A549 (cell line): ENCODE measurements around the gene PSG1. TPM values are rescaled to one million over a fixed set of nuclear protein-coding genes. Genes with fewer than 3 reads are reported as not detected.
"Not testable (repeated sequence)": the region's sequence is repeated elsewhere in the genome, so short reads cannot be mapped to it uniquely, and the experiment has no call there.

Experiments used
- ATAC-seq, 2 experiments: fragments of 200-7000 bp in 1 of 2; fragments of >200 bp in 1 of 2; cut with Nextera tagmentation in 1 of 2; cut with Tn5 transposase in 1 of 2; 3 replicates each; pipeline versions ENCODE4 v1.8.0 to v1.9.1; 2018 to 2020; ENCODE audit warnings: mild to moderate bottlenecking in 1 of 2, moderate library complexity in 1 of 2
- CTCF ChIA-PET: fragments of 300-600 bp; sonication (Branson Sonifier 250); formaldehyde crosslinking; extraction: SDS; loops from one replicate; lab custom pipeline; 2021; ENCODE audit warnings: antibody characterized with exemption, inconsistent platforms; lab: Yijun Ruan, JAX
- POLR2A ChIA-PET: fragments of 350-600 bp; formaldehyde crosslinking; extraction: SDS; loops from one replicate; lab custom pipeline; 2021; ENCODE audit warnings: antibody characterized with exemption, inconsistent platforms; lab: Yijun Ruan, JAX
- DNase-seq, 2 experiments: peaks; one replicate each; pipeline versions ENCODE4 v3.0.0 to v3.0.0-alpha.2; 2011 to 2016; ENCODE audit warnings: low read depth in 1 of 2, low spot score in 1 of 2
- FAIRE-seq: peaks from 2 replicates; lab custom pipeline; 2011; peaks lifted over from hg19 to GRCh38; lab: Jason Lieb, UNC
- H3K27ac ChIP-seq, 2 experiments: fragments of >200 bp; sonication (Bioruptor Twin); formaldehyde crosslinking; 3 replicates each; pipeline ENCODE4 v1.5.1; 2016 to 2017
- H3K4me1 ChIP-seq: fragments of >200 bp; sonication (Bioruptor Twin); formaldehyde crosslinking; 3 replicates; pipeline ENCODE4 v1.6.1; 2016
- H3K4me2 ChIP-seq: fragments of >200 bp; sonication (Bioruptor Twin); formaldehyde crosslinking; 3 replicates; pipeline ENCODE4 v1.6.1; 2016
- H3K4me3 ChIP-seq: fragments of >200 bp; sonication (Bioruptor Twin); formaldehyde crosslinking; 3 replicates; pipeline ENCODE4 v1.5.1; 2016
- H3K9me3 ChIP-seq: fragments of >200 bp; sonication (Bioruptor Twin); formaldehyde crosslinking; 3 replicates; pipeline ENCODE4 v1.6.1; 2016
- BCL3 ChIP-seq: fragments of >200 bp; sonication (Bioruptor Twin); formaldehyde crosslinking; IDR thresholded peaks from 3 replicates; pipeline ENCODE4 v1.6.1; 2016
- CBX8 ChIP-seq: fragments of 200-600 bp; sonication (generic); IDR thresholded peaks from 2 replicates; pipeline ENCODE4 v1.6.1; 2016
- CEBPB ChIP-seq, 2 experiments: fragments of >200 bp in 1 of 2; sonication (Bioruptor Twin) in 1 of 2; formaldehyde crosslinking in 1 of 2; IDR thresholded peaks; 2 replicates each; pipeline ENCODE4 v1.6.1; 2012 to 2016
- CTCF ChIP-seq: fragments of >200 bp; sonication (Bioruptor Twin); formaldehyde crosslinking; IDR thresholded peaks from 3 replicates; pipeline ENCODE4 v1.5.1; 2016
- E2F6 ChIP-seq: IDR thresholded peaks from 2 replicates; pipeline ENCODE4 v1.6.1; 2012; ENCODE audit warnings: low read depth, borderline replicate concordance
- ELK1 ChIP-seq: fragments of 150-350 bp; IDR thresholded peaks from 2 replicates; pipeline ENCODE4 v1.6.1; 2014; ENCODE audit warnings: low read depth, mild to moderate bottlenecking, low read length
- FOXS1 ChIP-seq: fragments of 250-450 bp; sonication (Bioruptor Pico); IDR thresholded peaks from 2 replicates; pipeline ENCODE4 v1.5.0; 2020; ENCODE audit warnings: mild to moderate bottlenecking, moderate library complexity
- HES2 ChIP-seq: fragments of >200 bp; sonication (Bioruptor Twin); formaldehyde crosslinking; IDR thresholded peaks from 2 replicates; pipeline ENCODE4 v1.6.1; 2016
- HOXB5 ChIP-seq: fragments of 250-450 bp; sonication (Bioruptor Pico); IDR thresholded peaks from 2 replicates; pipeline ENCODE4 v1.5.0; 2020; ENCODE audit warnings: mild to moderate bottlenecking, moderate library complexity
- JUN ChIP-seq, 2 experiments: fragments of >200 bp; sonication (Bioruptor Twin); formaldehyde crosslinking; IDR thresholded peaks; 2 replicates in 1 of 2; 3 replicates in 1 of 2; pipeline ENCODE4 v1.6.1; 2016 to 2017
- MAX ChIP-seq: IDR thresholded peaks from 2 replicates; pipeline ENCODE4 v1.6.1; 2012
- MAZ ChIP-seq: fragments of 150-350 bp; IDR thresholded peaks from 2 replicates; pipeline ENCODE4 v1.6.1; 2014; ENCODE audit warnings: antibody characterized with exemption, low read depth, low read length, borderline replicate concordance
- NPAS2 ChIP-seq: fragments of 250-450 bp; sonication (Bioruptor Pico); IDR thresholded peaks from 2 replicates; pipeline ENCODE4 v1.8.0; 2022; ENCODE audit warnings: mild to moderate bottlenecking, moderate library complexity, borderline replicate concordance
- POLR2AphosphoS2 ChIP-seq: conservative IDR thresholded peaks from 2 replicates; pipeline ENCODE4 v1.6.1; 2012; ENCODE audit warnings: low read length, improper control_type of control experiment, inconsistent platforms
- RAD21 ChIP-seq, 2 experiments: fragments of >200 bp in 1 of 2; sonication (Bioruptor Twin) in 1 of 2; formaldehyde crosslinking in 1 of 2; IDR thresholded peaks in 1 of 2; conservative IDR thresholded peaks in 1 of 2; 2 replicates in 1 of 2; 3 replicates in 1 of 2; pipeline ENCODE4 v1.6.1; 2012 to 2018; ENCODE audit warnings: inconsistent platforms in 1 of 2
- SMC3 ChIP-seq: fragments of >200 bp; sonication (Bioruptor Twin); formaldehyde crosslinking; IDR thresholded peaks from 3 replicates; pipeline ENCODE4 v1.6.1; 2018; ENCODE audit warnings: inconsistent platforms
- ZNF302 ChIP-seq: fragments of 250-450 bp; sonication (Bioruptor Pico); IDR thresholded peaks from 2 replicates; pipeline ENCODE4 v1.9.0; 2021; ENCODE audit warnings: inconsistent platforms, mild to moderate bottlenecking, moderate library complexity
- WGBS: methylation state at CpG from one replicate; pipeline ENCODE4 v1.1.6; 2017; ENCODE audit errors: missing lambda C conversion rate; 5-methylcytosine and 5-hydroxymethylcytosine counted together
- polyA plus RNA-seq, 4 experiments: library from polyadenylated mRNA; depleted of rRNA in 3 of 4; stranded (reverse); fragments of >200 nt; fragmentation: RNase III in 1 of 4; extraction: RNeasy Plus Mini Kit Qiagen cat#74134 plus additional on column Dnase treatment in 1 of 4; gene quantifications; 2 replicates in 3 of 4; 3 replicates in 1 of 4; pipeline ENCODE4 v1.2.3, GENCODE V29; 2011 to 2017

PSG1 gene
- polyA plus RNA-seq, 2 of the 4 experiments (the other 2 are of a cell fraction), result 0.16 to 0.41 TPM

GRCh38 chr19:42926781-42927180 is 47.3 kb upstream of the PSG1 start:
- CTCF ChIA-PET, result interaction anchor here (1.0 kb wide), 1 partner anchor 42 kb away, joined by 5 read pairs; no protein-coding TSS in a partner anchor
- H3K27ac ChIP-seq, result no peak overlapping the region
- 49% methylated on average over 2 of the region's 2 CpGs for WGBS
- TF ChIP-seq HES2 (no peak), FOXS1 (CRISPR knock-in tag) (no peak), ELK1 (no peak), BCL3 (no peak), MAX (no peak), E2F6 (no peak), HOXB5 (CRISPR knock-in tag) (no peak), MAZ (no peak), ZNF302 (CRISPR knock-in tag) (no peak), POLR2AphosphoS2 (no peak), RAD21 (conservative IDR thresholded peaks at IDR 0.05 in 1 of 2, IDR thresholded peaks at IDR 0.05 in 1 of 2) (no peak), JUN (IDR thresholded peaks at IDR 0.05) (no peak), CBX8 (no peak), NPAS2 (CRISPR knock-in tag) (no peak), CEBPB (IDR thresholded peaks at IDR 0.05) (no peak)
- FAIRE-seq (no peak), DNase-seq (no peak), ATAC-seq (no peak)
- H3K4me1 ChIP-seq, result peaks cover 5% of the 10 kb centered on the region; the same call in 2 of the 3 replicates
- H3K4me2 ChIP-seq, result no peak overlapping the region
- POLR2A ChIA-PET, result no interaction called here
- H3K9me3 ChIP-seq, result peaks cover 3% of the 10 kb centered on the region; the same call in 1 of the 3 replicates
- H3K4me3 ChIP-seq, result no peak overlapping the region

- peak overlapping the region in 1 of 2 experiments; percentile 22; a peak in 2 of 6 replicates for H3K27ac ChIP-seq
- POLR2A ChIA-PET, H3K4me3 ChIP-seq, ATAC-seq, H3K4me2 ChIP-seq, H3K4me1 ChIP-seq: not testable (repeated sequence)
- TF ChIP-seq SMC3 (peak; percentile 73), RAD21 (conservative IDR thresholded peaks at IDR 0.05 in 1 of 2, IDR thresholded peaks at IDR 0.05 in 1 of 2) (peak; percentile 70 to 87), CTCF (peak; percentile 68)
- WGBS, result 42% methylated on average over 9 of the region's 9 CpGs
- CTCF ChIA-PET, result interaction anchor here (0.8 to 2.8 kb wide), 11 partner anchors 8 to 360 kb away, joined by 3 to 11 read pairs (median 4); partner anchors contain the start of genes PSG1 and PSG7
- FAIRE-seq, result peak; percentile 63
- peaks cover 12% of the 10 kb centered on the region; the same call in 2 of the 3 replicates for H3K9me3 ChIP-seq
- peak in 1 of 2 experiments; percentile 82 for DNase-seq
These were observed 43.6 kb upstream of the PSG1 start for GRCh38 chr19:42923106-42923505.

GRCh38 chr19:42920971-42921370 is 41.5 kb upstream of the PSG1 start:
- H3K27ac ChIP-seq, ATAC-seq, POLR2A ChIA-PET, DNase-seq, H3K4me2 ChIP-seq, H3K4me1 ChIP-seq, H3K4me3 ChIP-seq: not testable (repeated sequence)
- peak; percentile 72 for FAIRE-seq
- H3K9me3 ChIP-seq, result peaks cover 13% of the 10 kb centered on the region; the same call in 2 of the 3 replicates
- CTCF ChIA-PET, result interaction anchor here (0.5 to 1.5 kb wide), 6 partner anchors 8 to 616 kb away, joined by 3 to 8 read pairs (median 4); no protein-coding TSS in a partner anchor
